Measurements from ENCODE around the gene ARMH2.

The ARMH2 gene

DNA sequence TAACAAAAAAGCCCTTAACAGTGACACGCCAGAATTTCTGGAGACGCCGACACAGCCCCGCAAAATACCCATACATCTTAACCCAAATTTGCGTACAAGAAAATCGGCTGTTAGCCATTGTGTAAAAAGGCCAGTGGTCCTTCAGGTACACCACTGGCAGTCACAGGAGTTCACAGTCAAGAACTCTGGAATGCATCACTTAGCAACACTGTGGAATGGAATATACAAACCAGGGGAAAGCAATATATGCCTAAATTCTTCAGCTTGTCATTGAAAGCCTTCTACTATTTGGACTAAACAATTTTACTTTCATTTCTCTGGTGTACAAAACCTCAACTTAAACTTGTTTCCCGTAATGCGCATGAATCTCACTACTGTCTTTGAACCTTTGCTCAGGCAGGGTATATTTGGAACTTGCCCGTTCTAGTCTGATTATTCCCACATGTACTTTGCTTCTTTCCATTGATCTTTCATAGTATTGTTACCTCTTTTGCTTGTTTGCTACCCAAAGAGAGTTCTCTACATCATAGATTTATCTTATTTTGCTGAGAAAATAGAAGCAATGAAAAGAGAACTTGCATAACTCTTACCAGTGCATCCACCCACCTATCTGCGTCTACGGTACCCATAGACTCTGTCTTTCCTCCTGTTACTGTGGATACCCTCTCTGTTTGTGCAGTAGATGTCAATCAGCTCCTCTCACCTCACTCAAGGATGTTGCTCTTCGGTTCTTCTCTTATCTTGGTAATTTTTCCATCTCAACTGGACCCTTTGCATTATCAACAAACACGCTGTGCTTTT lies at the start of gene ARMH2:
TSS of gene ARMH2 (minus strand) at position 178 of the 801 bp plus-strand sequence. CDS start at position 118, 60 bp downstream.
- no peak for DNase-seq

DNA sequence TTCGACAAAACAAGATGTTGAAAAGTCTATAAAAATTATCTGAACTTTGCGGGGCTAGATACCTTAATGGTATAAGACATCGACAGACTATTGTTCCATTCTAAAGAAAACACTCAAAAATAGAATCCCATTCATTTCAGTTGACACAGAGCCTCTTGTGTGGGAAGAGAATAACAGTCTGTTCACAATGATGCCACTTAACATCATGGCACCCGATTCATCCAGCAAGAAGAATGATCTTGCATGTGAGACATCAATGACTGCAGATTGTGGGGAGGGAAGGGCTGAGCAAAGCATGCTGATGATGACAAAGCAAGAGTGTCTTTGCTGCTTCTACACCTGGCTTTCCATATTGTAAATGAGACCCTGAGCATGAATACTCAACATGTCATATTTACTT lies 49.7 kb upstream of the ARMH2 start:
- no peak for DNase-seq

DNA sequence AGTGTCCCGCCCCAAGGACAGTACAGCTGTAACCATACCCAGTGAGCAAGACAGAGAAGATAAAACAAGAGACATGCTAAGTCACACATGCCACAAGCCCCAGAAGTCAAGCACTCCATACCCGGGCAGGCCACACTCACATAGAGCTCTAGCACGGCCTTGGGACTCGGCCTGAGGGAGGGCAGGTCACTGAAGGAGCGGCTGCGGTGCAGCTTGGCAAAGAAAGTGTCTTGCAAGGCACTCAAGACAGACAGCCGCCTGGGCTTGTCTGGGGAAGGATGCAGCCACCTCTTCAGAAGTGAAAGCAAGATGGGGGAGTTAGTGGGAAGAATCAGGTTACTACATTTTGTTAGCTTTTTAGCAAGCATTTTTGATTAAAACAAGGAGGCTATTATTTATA lies 48.7 kb upstream of the ARMH2 start:
- DNase-seq: no peak

DNA sequence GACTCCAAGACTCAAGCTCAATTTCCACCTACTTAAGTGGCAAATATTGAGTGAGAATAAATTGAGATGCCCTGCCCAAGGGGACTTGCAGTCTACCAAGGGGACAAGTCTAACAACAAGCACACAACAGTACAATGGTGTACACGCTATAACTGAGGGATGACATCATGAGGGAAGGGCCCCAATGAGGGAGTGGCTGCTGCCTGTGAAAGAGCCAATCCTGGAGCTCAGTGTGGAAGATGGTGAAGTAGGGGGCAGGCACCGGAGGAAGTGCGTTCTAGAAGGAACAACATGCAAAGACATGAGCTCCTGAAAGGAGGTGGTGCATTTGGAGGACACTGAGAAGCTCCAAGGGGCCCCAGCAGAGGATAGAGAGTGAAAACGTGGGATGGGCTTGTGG lies 46.9 kb upstream of the ARMH2 start:
- no peak for DNase-seq

DNA sequence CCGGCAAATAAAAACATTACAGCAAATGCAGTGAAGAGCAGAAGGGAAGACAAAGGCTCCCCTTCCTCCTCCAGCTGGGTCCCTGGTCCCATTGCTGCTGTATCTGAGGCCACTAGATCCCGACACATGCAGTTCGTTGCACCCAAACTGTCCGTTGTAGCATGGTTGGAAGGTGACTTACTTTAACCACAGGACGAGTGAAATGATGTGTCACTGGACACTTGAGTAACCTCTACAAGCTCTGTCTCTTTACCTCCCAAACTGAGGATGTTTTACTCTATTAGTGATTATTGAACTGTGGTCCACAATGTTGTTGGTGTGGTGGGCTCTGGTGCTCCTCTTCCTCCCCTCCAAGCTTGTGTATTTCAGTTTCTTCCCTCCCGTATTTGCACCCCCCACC lies 46.2 kb upstream of the ARMH2 start:
- no peak for DNase-seq

DNA sequence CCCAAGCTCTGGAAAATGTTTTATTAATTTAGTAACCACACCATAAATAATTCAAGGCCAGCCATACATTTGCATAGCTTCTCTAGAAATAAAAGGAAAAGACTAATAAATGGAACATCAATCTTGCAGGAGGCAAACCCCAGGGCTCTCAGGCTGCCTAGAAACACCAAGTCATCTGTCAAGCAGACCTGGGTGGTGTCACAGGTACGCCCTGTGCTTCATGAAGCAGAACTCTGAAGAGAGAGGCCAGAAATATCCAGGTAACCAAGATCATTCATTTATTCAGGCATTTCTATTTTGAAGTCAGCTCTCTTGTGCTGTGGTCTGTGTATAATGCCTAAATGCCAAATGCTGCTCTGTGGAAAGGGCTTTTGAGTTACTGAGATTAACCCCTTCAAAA lies 45.3 kb upstream of the ARMH2 start:
- DNase-seq: no peak

DNA sequence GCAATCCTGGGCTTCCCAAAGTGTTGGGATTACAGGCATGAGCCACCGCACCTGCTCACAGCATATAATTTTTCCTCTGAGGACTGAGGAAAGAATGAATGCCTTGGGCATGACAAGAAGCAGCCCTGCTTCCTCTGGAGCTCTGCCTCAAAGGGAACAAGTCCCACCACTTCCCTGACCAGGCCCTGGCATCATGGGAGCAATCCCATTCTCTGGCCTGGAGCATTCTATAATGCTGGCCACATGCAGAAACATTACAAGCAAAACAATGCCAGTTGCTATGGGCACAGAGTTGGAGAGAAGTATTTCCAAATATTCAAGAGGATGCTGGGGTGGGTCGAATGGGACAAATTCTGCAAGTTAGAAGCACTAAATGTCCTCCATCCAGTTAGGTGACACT lies 41.5 kb upstream of the ARMH2 start:
- no peak for DNase-seq

DNA sequence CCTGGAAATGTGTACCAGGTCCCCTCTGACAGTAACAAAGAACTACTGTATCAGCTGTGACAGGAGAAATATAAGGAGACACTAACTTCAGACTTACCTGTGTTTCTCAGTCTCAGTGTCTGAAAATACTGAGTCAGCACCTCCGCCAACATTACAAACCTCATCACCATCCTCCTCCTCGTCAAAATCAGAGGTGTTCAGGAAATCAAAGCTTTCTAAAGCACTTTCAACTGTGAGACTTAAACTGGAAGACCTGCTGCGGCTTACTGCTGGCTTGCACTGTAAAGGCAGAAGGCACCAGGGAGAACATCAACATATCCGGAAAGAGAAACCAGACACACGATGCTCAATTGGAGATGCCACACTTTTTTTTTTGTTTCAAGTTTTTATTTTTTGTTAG lies 40.3 kb upstream of the ARMH2 start:
- DNase-seq: no peak

DNA sequence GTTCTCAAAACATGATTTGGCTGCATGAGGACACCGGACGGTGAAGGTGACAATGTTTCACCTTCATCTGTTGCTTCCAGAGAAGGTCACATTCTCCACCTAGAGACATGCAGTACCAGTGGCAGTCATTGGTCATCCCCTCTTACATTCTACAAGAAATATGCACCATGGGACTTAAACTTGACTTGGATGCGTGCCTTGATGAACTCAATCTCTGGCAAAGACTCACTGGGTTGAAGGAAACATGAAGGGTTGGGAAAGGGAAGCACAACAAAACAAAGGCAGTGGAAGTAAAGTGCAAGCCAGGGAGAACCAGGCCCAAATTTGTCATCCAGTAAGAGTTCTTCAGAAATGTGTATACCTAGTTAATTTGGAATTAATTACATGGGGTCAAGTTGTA lies 39.4 kb upstream of the ARMH2 start:
- no peak for DNase-seq

DNA sequence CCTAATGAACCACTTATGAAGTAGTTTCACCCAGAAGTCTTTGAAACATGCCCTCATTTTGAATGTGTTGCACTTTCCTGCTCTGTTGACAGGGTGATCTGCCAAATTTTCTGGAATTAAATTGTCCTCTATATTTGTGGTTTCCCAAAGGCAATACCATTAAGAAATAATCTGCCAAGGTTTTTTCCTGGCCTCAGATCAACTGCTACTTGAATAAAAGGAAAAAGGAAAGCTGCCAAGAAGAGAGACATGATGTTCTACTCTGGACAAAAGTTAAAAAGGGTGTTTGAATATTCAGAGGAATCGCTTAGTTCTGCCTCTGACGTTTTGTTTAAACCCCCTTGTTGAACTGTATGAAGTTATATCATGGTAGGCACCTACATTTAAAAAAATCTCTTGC lies 37.4 kb upstream of the ARMH2 start:
- no peak for DNase-seq

DNA sequence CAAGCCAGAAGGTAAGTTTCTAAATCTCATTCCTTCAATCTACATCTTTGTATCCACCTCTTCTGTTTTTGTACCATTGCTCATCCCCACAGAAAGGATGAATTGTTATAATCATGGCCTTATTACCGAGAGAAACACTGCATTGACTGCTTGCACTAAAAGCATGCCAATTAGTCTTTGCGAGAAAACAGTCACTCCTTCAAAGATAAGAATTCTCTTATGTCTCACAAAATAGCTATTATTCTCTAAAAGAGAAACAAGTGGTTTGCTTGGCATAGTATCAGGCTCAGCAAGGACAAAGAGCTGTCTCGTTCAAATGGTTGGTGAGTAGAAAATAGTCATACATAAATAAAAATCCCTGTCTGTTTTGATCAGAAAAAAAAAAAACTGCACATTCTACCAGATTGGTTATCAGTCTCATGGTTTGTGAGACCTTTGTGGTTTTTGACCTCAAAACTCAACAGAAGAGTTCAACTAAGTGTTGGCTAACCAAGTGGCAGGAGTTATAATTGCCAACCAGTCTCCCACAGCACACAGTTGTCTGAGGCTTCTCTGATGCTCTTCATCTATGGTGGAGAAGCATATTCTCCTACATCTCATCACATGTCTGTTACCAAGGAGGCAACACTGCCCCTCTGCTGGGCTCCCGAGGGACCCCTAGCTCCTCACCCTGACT lies 35.1 kb upstream of the ARMH2 start:
- no peak for DNase-seq

DNA sequence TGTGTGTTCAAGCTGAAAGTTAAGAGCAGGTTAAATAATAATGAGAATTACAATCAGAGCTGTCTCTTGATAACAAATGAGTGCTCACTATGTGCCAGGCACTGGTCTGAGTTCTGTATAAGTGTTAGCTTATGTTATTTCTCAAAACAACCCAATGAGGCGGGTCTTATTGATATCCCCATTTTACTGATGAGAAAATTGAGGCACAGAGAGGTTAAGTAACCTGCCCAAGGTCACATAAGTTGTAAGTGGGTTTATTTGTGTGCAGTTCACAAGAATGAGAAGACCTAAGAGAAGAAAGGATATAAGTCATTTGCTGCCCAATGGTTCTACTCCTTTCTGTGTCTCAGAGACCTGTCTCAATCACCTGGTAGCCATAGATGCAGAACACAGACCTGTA lies 34.1 kb upstream of the ARMH2 start:
- no peak for DNase-seq

DNA sequence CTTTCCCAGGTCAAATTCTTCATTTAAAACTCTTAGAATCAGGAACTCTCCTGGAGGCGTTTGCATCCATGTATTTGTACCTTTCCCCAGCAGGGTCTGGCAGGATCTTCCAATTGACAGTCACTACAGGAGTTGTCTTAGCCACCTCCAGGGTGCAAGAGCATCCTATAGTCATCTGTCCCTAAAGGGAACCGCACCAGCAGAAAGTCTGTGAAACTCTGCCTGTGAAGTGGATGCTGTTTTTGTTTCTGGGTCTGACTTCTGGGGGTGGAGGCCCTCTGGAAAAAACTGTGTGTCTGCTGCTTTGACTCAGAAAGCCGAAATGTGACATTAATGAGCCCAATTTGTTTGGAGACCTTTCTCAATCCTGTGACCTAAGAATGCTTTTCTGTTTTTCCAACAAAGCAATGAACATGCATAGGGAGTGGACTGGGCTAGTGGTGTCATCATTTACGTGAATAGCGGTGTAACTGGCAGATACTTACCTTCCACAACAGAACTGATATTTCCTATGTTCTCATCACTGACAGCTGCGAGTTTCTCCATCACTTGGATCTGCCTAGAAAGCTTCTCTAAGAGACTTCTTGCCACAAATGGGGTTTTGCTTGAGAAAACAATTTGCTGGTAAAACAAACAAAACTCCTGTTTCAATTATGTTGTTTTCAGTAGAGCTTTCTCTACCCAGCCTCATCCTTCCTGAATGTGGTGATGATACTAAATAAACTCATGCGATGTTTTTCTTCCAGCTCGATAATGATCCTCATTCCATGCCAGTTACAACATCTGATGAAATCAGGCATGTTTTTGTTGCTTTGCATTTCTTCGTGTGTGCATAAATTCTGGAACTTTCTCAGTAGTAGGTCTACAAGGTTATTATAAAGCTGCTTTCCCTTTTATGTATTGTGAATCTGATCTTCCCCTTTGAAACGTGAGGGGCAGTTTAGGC lies 33.3 kb upstream of the ARMH2 start:
- no peak for DNase-seq

DNA sequence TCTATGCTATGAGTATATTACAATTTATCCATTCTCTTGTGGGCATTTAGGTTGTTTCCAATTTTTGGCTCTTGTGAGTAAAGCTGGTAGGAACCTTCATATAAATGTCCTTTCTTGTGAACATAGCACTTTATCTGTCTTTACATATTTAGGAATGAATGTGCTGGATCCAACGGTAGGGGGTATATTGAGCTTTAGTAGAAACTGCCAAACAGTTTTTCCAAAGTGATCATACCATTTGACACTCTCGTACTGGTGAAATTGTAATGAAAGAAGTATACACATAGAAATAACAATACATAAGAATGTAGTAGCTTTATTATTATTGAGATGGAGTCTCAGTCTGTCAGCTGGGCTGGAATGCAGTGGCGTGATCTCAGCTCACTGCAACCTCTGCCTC lies 30.9 kb upstream of the ARMH2 start:
- no peak for DNase-seq

DNA sequence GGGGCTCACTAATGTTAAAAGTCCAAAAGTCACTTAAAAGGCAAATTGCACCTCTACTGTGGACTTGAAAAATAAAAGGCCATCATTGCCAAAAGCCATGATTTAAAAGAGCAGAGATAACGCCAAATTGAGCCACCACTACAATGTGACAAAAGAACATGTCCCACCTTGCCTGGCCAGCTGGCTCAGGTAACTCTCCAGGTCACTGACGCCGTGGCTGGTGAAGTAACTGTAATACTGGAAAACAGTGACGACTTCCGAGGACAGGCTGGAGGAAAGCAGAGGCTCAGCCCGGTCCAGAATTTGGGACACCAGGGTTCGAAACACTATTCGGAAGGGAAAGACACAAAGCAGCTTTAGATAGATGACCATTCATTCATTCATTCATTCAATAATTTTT lies 29.3 kb upstream of the ARMH2 start:
- DNase-seq: no peak

DNA sequence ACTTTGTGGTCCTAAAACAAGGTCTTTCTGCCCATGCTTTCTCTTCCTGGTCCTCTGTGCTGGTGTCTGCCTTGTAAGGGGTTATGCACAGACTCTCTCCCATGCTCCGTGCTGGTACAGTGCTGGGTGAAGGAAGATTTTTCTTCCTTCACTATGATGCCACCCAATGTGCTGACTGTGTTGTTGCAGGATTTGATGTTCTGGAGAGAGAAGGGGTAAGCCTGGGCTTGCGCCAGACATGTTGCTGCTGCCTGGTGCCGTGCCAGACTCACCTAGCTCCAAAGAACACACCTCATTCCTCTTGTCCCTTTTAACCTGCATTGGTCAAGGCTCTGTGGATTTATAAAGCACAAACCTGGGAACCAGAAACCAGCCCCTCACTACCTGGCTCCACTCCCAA lies 28.4 kb upstream of the ARMH2 start:
- DNase-seq: no peak

DNA sequence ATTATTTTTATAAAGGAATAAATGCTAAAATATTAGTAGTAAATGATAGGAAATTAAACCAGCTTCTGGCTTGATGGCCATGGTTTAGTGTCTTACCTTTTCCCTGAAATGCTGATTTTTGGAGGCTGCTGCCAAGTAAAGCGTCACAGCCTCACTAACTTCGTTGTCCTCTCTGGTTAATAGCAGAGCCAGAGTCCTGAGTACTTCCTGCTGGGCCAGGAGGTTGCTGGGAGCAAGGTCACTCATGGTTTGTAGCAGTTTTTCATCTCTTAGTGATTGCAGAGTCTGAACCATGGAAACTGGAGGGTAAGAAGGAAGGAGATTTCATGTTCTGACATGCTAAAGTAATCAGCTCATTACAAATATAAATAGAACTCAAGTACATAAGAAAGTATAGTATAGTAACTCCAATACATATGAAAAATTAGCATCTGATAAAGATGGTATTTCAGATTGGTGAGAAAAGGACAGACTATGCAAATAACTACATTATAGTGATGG lies 26.5 kb upstream of the ARMH2 start:
- DNase-seq: no peak

DNA sequence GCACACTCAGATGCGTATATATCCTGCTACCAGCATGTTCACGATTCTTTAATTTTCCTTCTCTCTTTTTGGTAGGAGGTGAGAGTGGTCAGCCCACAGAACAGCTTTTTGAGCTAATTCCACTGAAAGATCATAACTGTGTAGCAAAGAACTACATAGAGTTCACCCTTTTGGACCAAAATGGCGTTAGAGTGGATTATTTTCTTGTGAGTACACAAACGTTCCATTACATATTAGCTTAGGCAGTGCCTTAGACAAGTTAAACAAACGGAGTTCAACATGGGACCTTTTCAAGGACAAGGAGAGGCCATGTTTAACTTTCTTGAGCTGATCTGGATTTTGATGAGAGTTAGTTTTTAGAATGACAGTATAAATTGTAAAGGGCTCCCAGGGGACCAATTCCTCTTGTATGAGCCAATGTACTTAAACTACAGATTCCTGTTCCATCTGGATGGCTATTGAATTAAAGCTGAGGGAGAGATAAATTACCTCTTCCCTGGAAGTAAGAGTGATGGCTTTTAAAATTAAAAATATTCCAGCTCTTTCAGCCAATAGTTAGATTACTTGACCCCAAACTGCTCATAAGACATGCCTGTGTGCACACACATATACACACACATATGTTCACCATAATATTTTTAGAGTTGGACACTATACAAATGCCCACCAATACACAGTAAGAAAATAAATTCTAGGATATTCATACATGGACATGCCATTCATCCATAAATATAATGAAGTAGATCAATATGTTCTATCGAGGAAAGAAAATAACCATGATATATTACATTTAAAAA lies 25.6 kb upstream of the ARMH2 start:
- DNase-seq: no peak

DNA sequence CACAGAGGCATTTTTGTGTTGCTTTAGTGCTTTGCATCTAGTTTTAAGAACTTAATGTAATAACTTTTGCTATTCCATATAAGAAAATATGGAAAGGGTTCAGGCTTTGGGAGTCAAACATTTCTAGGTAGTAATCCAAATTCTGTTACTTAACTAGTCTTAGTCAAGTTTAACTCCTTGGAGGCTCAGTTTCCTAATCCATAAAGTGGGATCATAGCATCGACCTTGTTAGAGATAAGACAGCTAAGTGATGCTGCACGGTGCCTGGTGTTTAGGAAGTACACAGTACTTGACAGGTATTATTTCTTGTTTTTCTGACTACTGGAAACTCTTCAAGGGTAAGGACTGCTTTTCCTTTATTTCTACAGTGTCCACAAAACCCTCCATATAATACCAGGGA lies 24.5 kb upstream of the ARMH2 start:
- DNase-seq: no peak

DNA sequence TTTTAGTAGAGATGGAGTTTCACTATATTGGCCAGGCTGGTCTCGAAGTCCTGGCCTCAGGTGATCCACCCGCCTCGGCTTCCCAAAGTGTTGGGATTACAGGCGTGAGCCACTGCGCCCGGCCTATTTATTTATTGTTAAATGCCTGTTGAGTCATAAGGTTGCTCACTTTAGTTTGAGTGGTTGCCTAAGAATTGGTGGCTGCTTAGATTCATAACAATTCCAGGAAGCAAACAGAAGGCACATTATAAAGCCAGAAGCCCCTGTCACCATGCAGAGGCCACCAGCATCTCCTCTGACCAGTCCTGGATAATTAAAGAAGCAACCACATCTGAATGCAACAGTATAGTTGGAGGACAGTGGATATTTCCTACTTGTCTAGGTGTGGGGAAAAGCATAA lies 24.0 kb upstream of the ARMH2 start:
- DNase-seq: no peak

DNA sequence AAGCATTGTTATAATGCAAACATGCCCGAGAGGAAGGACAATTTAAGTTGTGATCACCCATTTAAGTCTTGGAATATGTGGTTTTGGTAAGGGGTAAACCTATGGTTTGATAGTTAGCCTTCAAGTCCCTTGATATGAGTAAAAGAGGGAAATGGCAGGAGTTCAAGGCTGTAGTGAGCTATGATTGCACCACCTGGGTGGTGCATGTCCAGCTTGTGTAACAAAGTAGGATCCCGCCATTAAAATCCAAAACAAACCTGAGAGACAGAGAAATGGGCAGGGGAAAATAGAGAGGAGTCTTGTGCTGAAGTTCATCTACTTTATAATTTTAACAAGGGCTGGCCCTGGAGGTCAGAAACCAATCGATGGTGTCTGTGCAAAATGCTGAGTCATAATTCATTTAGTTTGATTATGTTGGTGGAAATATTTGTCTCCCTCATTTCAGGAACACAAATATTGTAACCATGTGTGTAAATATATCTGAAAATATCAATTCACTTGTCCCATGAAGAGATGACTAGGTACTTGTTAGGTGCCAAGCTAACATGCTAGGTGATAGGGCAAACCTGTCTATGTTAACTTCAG lies 23.2 kb upstream of the ARMH2 start:
- DNase-seq: no peak

DNA sequence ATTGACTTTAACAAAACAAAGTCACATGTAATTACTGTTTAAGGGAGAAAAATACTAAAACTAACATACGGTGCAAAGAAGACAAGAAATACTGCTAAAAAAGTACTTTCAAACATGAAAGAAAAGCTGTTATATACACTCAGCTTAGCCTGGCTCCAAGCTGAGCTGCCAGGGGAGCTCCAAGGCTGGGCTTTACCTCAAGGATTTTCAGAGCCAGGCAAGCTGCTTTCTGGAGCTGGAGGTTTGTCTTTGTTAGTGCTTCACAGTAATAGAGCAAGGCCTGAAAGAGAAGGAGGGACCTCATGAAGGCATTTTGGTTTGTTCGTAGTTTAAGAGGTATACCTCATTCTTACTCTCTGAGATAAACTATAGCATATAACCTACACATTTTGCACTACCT lies 19.6 kb upstream of the ARMH2 start:
- no peak for DNase-seq
